ENCODE measurements around the gene SLC22A3.
A peak's percentile ranks its signal among the peaks of the same experiment; 100 is the strongest.
"Not testable (repeated sequence)": the region's sequence is repeated elsewhere in the genome, so short reads cannot be mapped to it uniquely, and the experiment has no call there.

Gene SLC22A3

DNA sequence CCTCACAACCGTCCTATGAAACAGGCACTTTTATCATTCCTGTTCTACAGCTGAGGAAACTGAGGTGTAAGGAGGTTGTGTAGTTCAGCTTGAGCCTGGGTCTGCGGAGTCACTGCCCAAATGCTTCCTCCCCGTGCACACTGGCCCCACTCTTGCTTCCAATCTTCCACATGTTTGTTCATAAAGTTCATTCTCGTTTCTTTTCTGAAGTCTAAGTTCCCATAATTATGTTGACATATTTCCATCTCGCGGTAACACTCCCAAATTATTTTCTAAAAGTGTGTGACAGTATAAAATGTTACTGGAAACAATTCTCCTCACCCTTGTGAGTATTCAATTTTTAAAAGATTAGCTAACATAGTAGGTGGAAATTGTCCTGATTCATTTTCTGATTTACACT is 106.9 kb downstream of the SLC22A3 start:
- no peak for DNase-seq

DNA sequence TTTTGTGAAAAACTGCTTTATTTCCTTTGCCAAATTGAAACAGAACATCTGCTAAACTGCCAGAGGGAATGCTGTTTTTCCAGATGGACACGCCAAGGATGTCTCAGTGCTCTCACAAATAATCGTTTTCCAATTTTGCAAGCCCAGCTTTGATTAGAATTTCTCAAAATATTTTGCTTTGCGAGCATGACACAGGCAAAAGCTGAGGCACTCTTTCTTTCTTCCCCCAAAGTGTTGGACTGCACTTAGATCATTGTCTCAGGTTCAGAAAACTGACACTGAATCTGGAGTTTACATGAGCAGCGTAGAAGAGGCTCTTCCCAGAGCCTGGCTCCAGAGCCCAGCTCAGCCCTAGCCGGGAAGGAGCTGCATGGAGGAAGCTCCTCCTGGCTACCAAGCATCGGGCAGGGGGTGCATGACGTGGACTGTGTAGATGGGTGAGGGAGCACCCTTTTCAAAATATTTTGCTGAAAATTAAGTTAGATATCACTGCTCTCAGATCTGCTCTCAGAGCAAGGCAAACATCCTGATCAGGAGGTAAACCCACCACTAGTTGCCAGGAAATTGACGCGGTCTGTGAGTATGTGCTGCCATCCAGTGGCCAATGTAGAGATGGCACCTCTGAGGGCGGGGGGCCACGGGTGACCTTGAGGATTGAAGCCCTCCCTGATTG is 107.5 kb downstream of the SLC22A3 start:
- DNase-seq = peak; percentile 71

- DNase-seq = no peak
Observed at GRCh38 chr6:160456214-160456546, 108.0 kb downstream of the SLC22A3 start.

DNA sequence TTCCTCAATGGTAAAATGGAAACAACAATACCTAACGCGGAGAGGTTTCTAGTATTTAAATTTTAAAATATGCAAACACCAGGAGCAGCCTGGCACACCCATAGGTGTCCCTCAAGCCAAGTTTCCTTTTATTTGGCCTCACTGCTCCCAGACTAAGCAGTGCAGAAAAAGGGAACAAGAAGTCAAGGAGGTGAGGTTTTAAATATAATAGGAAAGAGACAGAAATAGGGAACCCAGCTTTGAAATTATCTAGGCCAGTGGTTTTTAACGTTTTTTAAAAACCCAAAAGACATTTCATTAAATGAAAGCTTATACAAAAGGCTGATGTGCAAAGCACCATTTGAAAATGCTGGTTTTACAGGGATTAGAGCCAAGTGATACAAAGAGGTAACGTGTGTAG is 109.6 kb downstream of the SLC22A3 start:
- no peak for DNase-seq

- peak; percentile 21 for DNase-seq
Observed at GRCh38 chr6:160461641-160462040, 113.5 kb downstream of the SLC22A3 start.

- DNase-seq = no peak
Observed at GRCh38 chr6:160462116-160462515, 113.9 kb downstream of the SLC22A3 start.

DNA sequence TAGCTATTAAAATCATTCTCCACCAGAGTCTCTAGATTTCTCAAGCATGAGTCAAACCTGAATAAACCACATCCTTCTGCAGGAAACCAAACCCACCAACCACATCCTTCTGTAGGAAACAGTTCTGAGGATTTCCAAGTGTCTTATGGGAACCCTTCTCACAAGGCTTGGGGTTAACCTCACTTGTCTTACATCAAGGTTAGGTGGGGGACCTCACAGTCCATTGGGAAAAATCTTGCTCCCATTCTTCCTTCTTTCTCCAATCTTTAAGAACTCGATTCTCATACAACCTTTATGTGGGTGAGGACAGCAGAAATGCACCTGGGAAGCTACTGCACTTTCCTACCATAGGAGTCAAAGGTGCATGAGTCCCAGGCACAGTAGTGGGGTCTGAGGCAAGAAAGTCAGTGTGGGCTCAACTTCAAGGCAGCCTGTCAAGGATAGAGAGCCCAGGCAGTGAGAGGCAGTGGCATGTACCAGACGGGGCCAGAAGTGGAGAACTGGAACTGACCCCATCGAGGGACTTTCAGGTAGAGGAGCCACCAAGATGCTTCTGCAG is 114.5 kb downstream of the SLC22A3 start:
- DNase-seq = peak; percentile 47

GRCh38 chr6:160464744-160465143 is 116.6 kb downstream of the SLC22A3 start:
- DNase-seq = no peak

- DNase-seq = not testable (repeated sequence)
Observed at GRCh38 chr6:160467261-160467871, 119.2 kb downstream of the SLC22A3 start.

- no peak for DNase-seq
Observed at GRCh38 chr6:160469153-160469552, 121.0 kb downstream of the SLC22A3 start.

GRCh38 chr6:160476056-160476455 is 127.9 kb downstream of the SLC22A3 start:
- DNase-seq = not testable (repeated sequence)

GRCh38 chr6:160477072-160477471 is 128.9 kb downstream of the SLC22A3 start:
- not testable (repeated sequence) for DNase-seq

DNA sequence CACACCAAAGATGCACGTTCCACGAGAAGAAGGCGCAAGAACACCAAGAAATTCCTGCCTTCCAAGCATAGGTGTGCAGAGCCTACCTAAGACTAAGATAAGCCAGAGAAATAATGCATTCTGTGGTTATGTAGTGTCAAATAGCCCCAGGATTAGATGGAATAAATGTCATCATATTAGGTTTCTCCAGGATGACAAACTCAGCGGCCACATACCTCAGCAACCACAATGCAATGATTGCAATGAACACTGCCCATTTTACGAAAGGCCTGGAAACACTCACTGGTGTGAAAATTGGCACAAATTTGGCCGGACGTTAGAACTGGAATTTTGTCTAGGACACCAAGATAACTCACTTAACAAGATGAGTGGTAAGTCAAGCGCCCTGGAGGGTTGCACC is 129.7 kb downstream of the SLC22A3 start:
- DNase-seq = no peak

DNA sequence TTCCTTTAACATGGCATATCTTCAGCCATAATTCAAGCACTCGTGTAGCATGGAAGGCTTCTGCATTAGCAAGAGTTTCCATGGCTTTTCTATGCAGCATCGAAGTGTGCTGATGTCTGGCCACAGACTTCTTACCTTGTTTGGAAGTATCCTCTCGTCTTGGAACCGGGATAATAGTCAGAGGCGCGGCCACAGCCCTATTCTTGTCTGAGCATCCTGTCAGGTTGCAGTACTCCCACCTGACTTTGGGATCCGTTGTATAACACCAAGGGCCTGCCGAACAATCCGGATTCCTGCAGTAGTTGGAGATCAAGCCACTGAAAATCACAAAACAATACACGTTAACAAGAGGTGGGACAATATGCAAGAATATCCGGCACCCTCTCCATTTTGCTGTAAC is 138.9 kb downstream of the SLC22A3 start:
- DNase-seq = no peak

- DNase-seq = no peak
Observed at GRCh38 chr6:160489091-160489490, 140.9 kb downstream of the SLC22A3 start.

DNA sequence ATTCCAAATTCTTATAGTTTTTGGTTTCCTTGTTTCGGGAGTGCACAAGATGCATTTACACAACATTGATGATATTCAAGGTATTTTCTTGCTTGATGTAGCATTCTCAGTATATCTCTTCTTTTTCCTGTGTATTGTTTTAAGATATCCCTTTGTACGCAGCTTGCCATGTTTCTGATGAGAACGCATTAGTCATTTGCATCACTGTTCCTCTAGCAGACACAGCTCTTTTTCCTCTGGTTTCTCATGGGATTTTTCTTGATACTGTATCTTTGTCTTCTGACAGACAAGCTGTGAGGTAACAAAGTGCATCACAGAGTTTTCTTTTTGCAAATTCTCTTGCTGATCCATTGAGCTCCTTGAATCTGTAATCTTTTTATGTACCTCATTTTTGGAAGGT is 146.4 kb downstream of the SLC22A3 start:
- DNase-seq = no peak

GRCh38 chr6:160500639-160501038 is 152.5 kb downstream of the SLC22A3 start:
- DNase-seq = no peak
